Thymus (tissue), 11 donors: ENCODE data around the gene ATXN10. TPM values are rescaled to one million over a fixed set of nuclear protein-coding genes. Genes with fewer than 3 reads are reported as not detected.

Source experiments
- DNase-seq, 9 donors: peaks; one replicate each; pipeline ENCODE4 v3.0.0-alpha.2; 2013; ENCODE audit warnings: low spot score in 9 of 9, low read depth in 6 of 9, missing footprints in 1 of 9
- H3K27ac ChIP-seq, 2 donors: one replicate each; pipeline ENCODE4 v1.5.1; 2013; ENCODE audit warnings: control low read depth in 1 of 2, low read depth in 1 of 2, low read length in 1 of 2, mild to moderate bottlenecking in 1 of 2, moderate library complexity in 1 of 2
- H3K27me3 ChIP-seq, 2 donors: one replicate each; pipeline ENCODE4 v1.5.1; 2013; ENCODE audit warnings: low read length in 1 of 2; ENCODE audit not compliant: control insufficient read depth in 2 of 2, insufficient read depth in 1 of 2
- H3K36me3 ChIP-seq, 2 donors: one replicate each; pipeline ENCODE4 v1.5.1; 2013; ENCODE audit warnings: low read length in 1 of 2, mild to moderate bottlenecking in 1 of 2, moderate library complexity in 1 of 2; ENCODE audit not compliant: control insufficient read depth in 2 of 2, insufficient read depth in 2 of 2
- H3K4me1 ChIP-seq, 2 donors: one replicate each; pipeline ENCODE4 v1.5.1; 2013; ENCODE audit warnings: low read length in 2 of 2; ENCODE audit not compliant: control insufficient read depth in 2 of 2, insufficient read depth in 2 of 2
- H3K4me3 ChIP-seq, 2 donors: one replicate each; pipeline ENCODE4 v1.5.1; 2013; ENCODE audit warnings: low read length in 2 of 2, control low read depth in 1 of 2, mild to moderate bottlenecking in 1 of 2
- H3K9me3 ChIP-seq, 2 donors: one replicate each; pipeline ENCODE4 v1.5.1; 2013; ENCODE audit warnings: low read length in 1 of 2, mild to moderate bottlenecking in 1 of 2; ENCODE audit not compliant: control insufficient read depth in 2 of 2, insufficient read depth in 1 of 2
- WGBS: extraction: QIAGEN DNeasy Blood & Tissue Kit; methylation state at CpG from one replicate; pipeline ENCODE4 v1.1.7; 2013; 5-methylcytosine and 5-hydroxymethylcytosine counted together
- polyA plus RNA-seq: library from polyadenylated mRNA; stranded (reverse); fragments of 200-250 nt; gene quantifications from one replicate; pipeline ENCODE4 v1.2.3, GENCODE V29; 2013
- total RNA-seq: library from RNA; stranded (reverse); fragments of 120-200 nt; gene quantifications from one replicate; pipeline ENCODE4 v1.2.4, GENCODE V29; 2013
- donor health status: healthy.

ATXN10 gene
- total and polyA plus RNA-seq, 2 donors: 86.7 to 111 TPM

DNA sequence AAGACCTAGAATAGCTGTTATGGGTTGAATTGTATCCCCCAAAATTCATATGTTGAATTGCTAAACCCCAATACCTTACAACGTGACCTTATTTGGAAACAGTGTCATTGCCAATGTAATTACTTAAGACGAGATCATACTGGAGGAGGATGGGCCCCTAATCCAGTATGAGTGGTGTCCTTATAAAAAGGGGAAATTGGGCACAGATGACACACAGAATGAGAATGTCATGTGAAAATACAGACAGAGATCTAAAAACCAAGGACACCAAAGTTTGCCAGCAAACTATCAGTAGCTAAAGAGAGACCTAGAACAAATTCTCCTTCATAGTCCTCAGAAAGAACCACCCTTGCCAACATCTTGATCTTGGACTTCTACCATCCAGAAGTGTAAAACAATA, 127.7 kb downstream of the ATXN10 start:
- peaks cover 0 to 9% of the 10 kb centered on the region in 2 donors for H3K9me3 ChIP-seq

DNA sequence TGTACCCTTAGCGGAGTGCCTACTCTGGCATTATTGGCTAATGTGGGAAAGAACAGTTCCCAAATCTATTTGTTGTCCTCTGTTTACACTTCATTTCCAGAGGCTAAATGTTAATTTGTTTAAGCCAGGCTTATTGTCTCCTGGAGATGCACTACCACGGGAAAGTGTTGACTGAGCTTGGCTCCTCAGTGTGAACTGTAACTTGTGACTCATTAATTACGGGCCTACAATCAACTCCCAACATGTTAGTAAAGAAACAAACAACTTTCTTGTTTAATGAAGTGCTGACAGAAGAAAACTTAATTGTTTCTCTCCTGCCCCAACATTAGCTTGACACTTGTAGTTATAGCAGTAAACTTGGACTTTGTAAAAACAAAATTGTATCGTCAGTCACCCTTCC, 130.4 kb downstream of the ATXN10 start:
- Histone ChIP-seq H3K36me3 (no peaks in the 10 kb centered on the region), H3K9me3 (no peaks in the 10 kb centered on the region), H3K27ac (no peak overlapping the region), H3K27me3 (no peaks in the 10 kb centered on the region), H3K4me3 (no peak overlapping the region), H3K4me1 (no peaks in the 10 kb centered on the region)
- WGBS: 97% methylated on average over 4 of the region's 4 CpGs
- no peak for DNase-seq

More for the DNA sequence above, 127.7 kb downstream of the ATXN10 start:
- WGBS: 100% methylated on average over 2 of the region's 2 CpGs
- Histone ChIP-seq H3K27ac (no peak overlapping the region), H3K4me3 (no peak overlapping the region), H3K4me1 (no peaks in the 10 kb centered on the region), H3K27me3 (no peaks in the 10 kb centered on the region), H3K36me3 (peaks cover 0 to 2% of the 10 kb centered on the region in 2 donors)
- DNase-seq: no peak

DNA sequence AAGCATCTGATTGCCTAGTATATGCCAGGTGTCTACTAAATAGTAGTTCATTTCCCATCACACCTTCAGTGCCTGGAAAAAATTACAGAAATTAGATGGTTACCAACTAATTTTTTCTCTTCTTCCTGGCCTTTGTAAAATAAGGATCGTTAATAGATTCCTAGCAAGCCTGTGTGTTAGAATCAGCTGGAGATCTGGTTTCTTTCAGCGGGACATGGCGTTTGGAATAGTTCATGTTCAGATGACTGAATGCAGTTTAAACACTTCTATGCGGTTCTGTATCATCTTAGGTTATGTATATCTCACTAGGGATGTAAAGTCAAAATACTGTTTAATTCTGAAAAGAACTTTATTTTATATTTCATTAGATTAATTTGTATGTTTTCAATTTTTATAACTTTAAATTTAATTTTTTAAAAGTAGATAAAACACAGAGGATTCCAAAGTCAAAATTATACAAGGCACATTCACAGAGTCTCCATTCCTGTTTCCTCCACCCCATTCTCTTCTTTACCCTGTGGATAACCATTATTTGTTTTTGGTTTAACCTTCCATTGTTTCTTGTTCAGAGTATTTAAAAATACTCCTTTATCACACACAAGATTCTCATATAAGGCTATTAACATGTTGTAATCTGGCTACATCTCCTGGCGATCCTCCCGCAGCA, 132.8 kb downstream of the ATXN10 start:
- H3K4me3 ChIP-seq: no peak overlapping the region
- DNase-seq: no peak
- H3K9me3 ChIP-seq: no peaks in the 10 kb centered on the region

DNA sequence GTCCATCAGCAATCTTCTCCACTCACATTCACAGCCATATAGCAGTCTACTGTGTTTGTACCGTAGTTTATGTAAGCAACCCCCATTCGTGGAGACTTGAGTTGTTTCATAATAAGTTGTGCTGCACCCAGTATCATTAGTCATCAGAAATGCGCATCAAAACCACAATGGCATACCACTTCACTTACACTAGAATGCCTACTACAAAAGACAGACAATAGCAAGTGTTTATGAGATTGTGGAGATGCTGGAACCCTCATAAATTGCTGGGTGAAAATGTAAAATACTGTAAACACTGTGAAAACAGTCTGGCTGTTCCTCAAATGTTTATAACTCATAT, 133.3 kb downstream of the ATXN10 start:
- WGBS: 95% methylated on average over 3 of the region's 3 CpGs
- no peak overlapping the region for H3K27ac ChIP-seq
- no peaks in the 10 kb centered on the region for H3K27me3 ChIP-seq
- H3K4me3 ChIP-seq: no peak overlapping the region
- no peak for DNase-seq
- H3K36me3 ChIP-seq: peaks cover 5 to 14% of the 10 kb centered on the region in 2 donors
- no peaks in the 10 kb centered on the region for H3K9me3 ChIP-seq
- H3K4me1 ChIP-seq: no peaks in the 10 kb centered on the region

More for the DNA sequence above, 132.8 kb downstream of the ATXN10 start:
- H3K36me3 ChIP-seq: peaks cover 5 to 14% of the 10 kb centered on the region in 2 donors
- no peaks in the 10 kb centered on the region for H3K4me1 ChIP-seq
- no peaks in the 10 kb centered on the region for H3K27me3 ChIP-seq
- 99% methylated on average over 6 of the region's 6 CpGs for WGBS
- no peak overlapping the region for H3K27ac ChIP-seq

DNA sequence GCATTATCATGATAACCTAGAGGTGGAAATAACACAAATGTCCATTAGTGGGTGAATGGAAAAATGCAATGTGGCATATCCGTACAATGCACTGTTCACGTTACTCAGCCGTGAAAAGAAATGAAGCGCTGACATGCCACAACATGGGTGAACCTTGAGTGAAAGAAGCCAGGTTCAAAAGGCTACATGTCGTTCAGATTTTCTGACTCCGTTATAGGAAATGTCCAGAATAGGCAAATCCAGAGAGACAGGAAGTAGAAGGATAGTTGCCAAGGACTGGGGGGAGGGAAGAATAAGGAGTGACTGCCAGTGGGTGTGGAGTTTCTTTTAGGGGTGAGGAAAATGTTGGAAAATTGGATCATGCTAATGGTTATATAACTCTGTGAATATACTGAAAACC, 133.8 kb downstream of the ATXN10 start:
- 95% methylated on average over 6 of the region's 6 CpGs for WGBS
- Histone ChIP-seq H3K27ac (no peak overlapping the region), H3K36me3 (peaks cover 5 to 14% of the 10 kb centered on the region in 2 donors), H3K4me1 (no peaks in the 10 kb centered on the region), H3K4me3 (no peak overlapping the region), H3K9me3 (no peaks in the 10 kb centered on the region), H3K27me3 (no peaks in the 10 kb centered on the region)
- DNase-seq: no peak

DNA sequence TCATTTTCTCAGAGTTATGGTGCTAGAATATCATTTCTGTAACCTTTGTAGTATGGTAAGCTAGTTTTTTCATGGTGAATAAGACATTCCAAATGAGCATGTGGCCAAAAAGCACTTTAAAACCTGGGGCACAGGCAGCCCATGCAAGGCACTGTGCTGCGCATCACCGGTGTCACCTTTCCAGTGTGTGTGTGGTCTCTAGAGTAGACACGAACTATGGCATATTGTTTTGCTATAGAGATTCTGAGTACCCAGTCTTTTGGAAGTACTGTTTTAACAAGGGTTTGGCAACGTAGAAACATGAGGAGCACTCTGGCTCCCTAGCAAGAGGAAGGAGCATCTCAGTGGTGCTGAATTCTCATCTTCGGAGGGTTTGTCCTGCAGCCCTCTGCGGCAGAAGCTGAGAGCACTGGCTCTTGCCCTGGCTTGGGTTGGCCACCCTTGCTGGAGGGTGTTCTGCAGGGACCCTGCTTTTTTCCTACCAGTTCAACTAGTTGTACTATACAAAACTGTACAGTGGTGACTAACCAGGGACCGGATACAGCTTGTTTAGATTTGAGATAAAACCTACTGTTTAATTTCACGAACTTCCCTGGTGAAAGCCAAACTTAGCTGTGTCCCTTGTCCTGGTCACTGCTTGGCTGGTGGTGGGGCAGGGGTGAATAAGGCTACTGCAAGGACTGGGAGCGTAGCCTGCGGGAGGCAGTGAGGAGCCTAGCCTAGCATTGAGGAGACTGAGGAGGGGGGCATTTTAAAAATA, 135.7 kb downstream of the ATXN10 start:
- Histone ChIP-seq H3K9me3 (no peaks in the 10 kb centered on the region), H3K27me3 (no peaks in the 10 kb centered on the region), H3K27ac (no peak overlapping the region), H3K4me3 (no peak overlapping the region), H3K4me1 (no peaks in the 10 kb centered on the region), H3K36me3 (peaks cover 9 to 21% of the 10 kb centered on the region in 2 donors)
- no peak for DNase-seq
- WGBS: 99% methylated on average over 10 of the region's 10 CpGs

DNA sequence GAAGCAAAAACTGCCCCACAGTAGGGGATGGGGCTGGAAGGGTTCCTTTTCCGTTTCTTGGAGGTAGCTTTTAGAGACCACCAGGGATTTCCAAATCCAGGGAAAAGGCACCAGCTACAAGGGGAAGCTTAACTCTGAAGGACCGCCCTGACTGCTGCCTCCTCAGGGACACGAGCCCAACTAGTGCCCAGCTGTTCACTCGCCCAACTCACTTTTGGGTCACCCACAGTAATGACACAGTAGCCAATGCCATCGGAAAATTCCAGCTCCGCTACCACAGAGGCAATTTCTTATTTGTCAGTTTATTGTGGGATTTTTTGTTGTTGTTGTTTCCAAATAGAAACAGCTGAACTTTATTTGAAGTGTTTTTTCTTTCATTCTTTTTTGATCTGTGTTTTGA, 141.3 kb downstream of the ATXN10 start:
- Histone ChIP-seq H3K4me1 (peaks cover 4 to 6% of the 10 kb centered on the region in 2 donors), H3K27ac (no peak overlapping the region), H3K36me3 (peaks cover 17 to 23% of the 10 kb centered on the region in 2 donors), H3K4me3 (no peak overlapping the region), H3K9me3 (no peaks in the 10 kb centered on the region), H3K27me3 (no peaks in the 10 kb centered on the region)
- peak in 1 of 9 donors; percentile 42 for DNase-seq
- 95% methylated on average over 6 of the region's 6 CpGs for WGBS

DNA sequence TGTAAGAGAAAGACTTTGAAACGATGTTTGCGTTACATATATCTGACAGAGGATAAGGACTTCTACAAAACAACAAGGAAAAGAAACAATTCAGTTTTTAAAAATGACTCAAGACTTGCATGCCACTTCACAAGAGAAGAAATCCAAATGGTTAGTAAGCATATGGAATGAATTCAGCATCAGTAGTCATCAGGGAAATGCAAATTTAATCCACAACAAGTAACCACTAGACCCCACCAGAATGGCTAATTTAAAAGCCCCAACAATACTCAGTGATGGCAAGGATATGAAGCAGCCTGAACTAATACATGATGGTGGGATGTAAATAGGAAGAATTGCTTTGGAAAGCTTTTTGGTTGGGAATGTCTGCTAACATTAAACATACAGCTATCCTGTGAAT, 142.6 kb downstream of the ATXN10 start:
- Histone ChIP-seq H3K36me3 (peaks cover 15 to 18% of the 10 kb centered on the region in 2 donors), H3K4me3 (no peak overlapping the region), H3K4me1 (peaks cover 4 to 6% of the 10 kb centered on the region in 2 donors), H3K27ac (no peak overlapping the region), H3K27me3 (no peaks in the 10 kb centered on the region), H3K9me3 (no peaks in the 10 kb centered on the region)
- WGBS: 100% methylated on average over 2 of the region's 2 CpGs
- no peak for DNase-seq

DNA sequence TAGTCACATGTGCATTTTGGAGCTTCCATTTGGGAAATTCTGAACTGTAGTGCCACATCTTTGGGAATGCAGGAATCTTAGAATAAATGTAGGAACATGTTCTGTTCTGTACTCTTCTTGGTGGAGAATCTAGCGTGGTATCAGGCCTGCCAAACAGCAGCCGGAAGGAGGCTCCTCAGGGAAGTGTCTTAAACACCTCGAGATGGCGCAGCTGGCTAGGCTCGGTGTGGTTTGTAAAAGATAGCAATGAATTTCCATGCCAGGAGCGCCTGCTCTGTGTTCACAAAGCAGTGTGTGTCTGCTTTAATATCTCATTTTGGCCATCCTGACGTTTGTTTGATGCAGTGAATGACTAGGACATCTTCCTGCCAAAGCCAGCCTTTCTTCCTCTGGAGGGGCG, 145.1 kb downstream of the ATXN10 start:
- DNase-seq: no peak
- peaks cover 14% of the 10 kb centered on the region in 2 donors for H3K36me3 ChIP-seq
- H3K27ac ChIP-seq: no peak overlapping the region
- H3K9me3 ChIP-seq: no peaks in the 10 kb centered on the region
- no peaks in the 10 kb centered on the region for H3K27me3 ChIP-seq
- H3K4me1 ChIP-seq: peaks cover 4 to 6% of the 10 kb centered on the region in 2 donors
- 97% methylated on average over 8 of the region's 8 CpGs for WGBS
- no peak overlapping the region for H3K4me3 ChIP-seq
